IPS DF 19.7 (cell line): ENCODE measurements around the gene TSEN15.
"Not testable (repeated sequence)": the region's sequence is repeated elsewhere in the genome, so short reads cannot be mapped to it uniquely, and the experiment has no call there.

ENCODE experiments used
- DNase-seq: peaks from one replicate; pipeline ENCODE4 v3.0.0-alpha.2; 2013; ENCODE audit warnings: low read depth, low spot score

The TSEN15 gene

GRCh38 chr1:184053881-184054280 lies 2.4 kb downstream of the TSEN15 start:
- DNase-seq, result no peak

- no peak for DNase-seq
Observed at GRCh38 chr1:184056921-184057555, 5.5 kb downstream of the TSEN15 start.

GRCh38 chr1:184059887-184060286 lies 8.4 kb downstream of the TSEN15 start:
- DNase-seq, result no peak

- DNase-seq, result no peak
Observed at GRCh38 chr1:184060316-184060715, 8.8 kb downstream of the TSEN15 start.

GRCh38 chr1:184061396-184062003 lies 10.0 kb downstream of the TSEN15 start:
- no peak for DNase-seq

GRCh38 chr1:184062640-184063286 lies 11.2 kb downstream of the TSEN15 start:
- DNase-seq, result no peak

GRCh38 chr1:184065559-184065958 lies 14.0 kb downstream of the TSEN15 start:
- DNase-seq, result no peak

GRCh38 chr1:184068354-184068753 lies 16.8 kb downstream of the TSEN15 start:
- no peak for DNase-seq

GRCh38 chr1:184069675-184070074 lies 18.1 kb downstream of the TSEN15 start:
- DNase-seq, result no peak

- no peak for DNase-seq
Observed at GRCh38 chr1:184072376-184072775, 20.8 kb downstream of the TSEN15 start.

GRCh38 chr1:184074383-184074782 lies 22.9 kb downstream of the TSEN15 start:
- DNase-seq, result no peak

GRCh38 chr1:184075055-184076029 lies 23.8 kb downstream of the TSEN15 start:
- DNase-seq, result no peak

GRCh38 chr1:184078564-184079249 lies 27.2 kb downstream of the TSEN15 start:
- no peak for DNase-seq

- DNase-seq, result no peak
Observed at GRCh38 chr1:184080309-184080708, 28.8 kb downstream of the TSEN15 start.

GRCh38 chr1:184082541-184083415 lies 31.2 kb downstream of the TSEN15 start:
- DNase-seq, result no peak

- no peak for DNase-seq
Observed at GRCh38 chr1:184085667-184086066, 34.1 kb downstream of the TSEN15 start.

- no peak for DNase-seq
Observed at GRCh38 chr1:184088037-184088436, 36.5 kb downstream of the TSEN15 start.

GRCh38 chr1:184093071-184093470 lies 41.5 kb downstream of the TSEN15 start:
- DNase-seq, result no peak

GRCh38 chr1:184096005-184096404 lies 44.5 kb downstream of the TSEN15 start:
- DNase-seq, result no peak

- DNase-seq, result not testable (repeated sequence)
Observed at GRCh38 chr1:184096580-184096979, 45.0 kb downstream of the TSEN15 start.
